ENCODE measurements around the gene NOTCH3. TPM values are rescaled to one million over a fixed set of nuclear protein-coding genes. Genes with fewer than 3 reads are reported as not detected.

The NOTCH3 gene
- total RNA-seq, 2 donors from 2014 or later, result 140 to 171 TPM

- Histone ChIP-seq H3K27me3 (ENCODE audit: control insufficient read depth, insufficient read depth, low read length, poor library complexity, severe bottlenecking) (no peaks in the 10 kb centered on the region), H3K27ac (ENCODE audit: low read depth, low read length) (no peak overlapping the region), H3K9me3 (ENCODE audit: control insufficient read depth, low read length) (no peaks in the 10 kb centered on the region), H3K4me1 (ENCODE audit: control insufficient read depth, insufficient read depth, low read length) (no peaks in the 10 kb centered on the region), H3K4me3 (ENCODE audit: low read length) (no peak overlapping the region), H3K36me3 (ENCODE audit: control insufficient read depth, insufficient read depth, low read length) (peaks cover 47% of the 10 kb centered on the region), H3K9ac (ENCODE audit: extremely low read depth, low read length, poor library complexity, severe bottlenecking) (no peak overlapping the region)
- Mint-ChIP-seq H3K4me3 (no peak overlapping the region), H3K27me3 (ENCODE audit: insufficient read depth) (no peaks in the 10 kb centered on the region), H3K36me3 (ENCODE audit: low read depth) (peaks cover 27% of the 10 kb centered on the region), H3K27ac (no peak overlapping the region), H3K4me1 (no peaks in the 10 kb centered on the region), H3K9me3 (no peaks in the 10 kb centered on the region)
- no peak for DNase-seq
- 100% methylated on average over 1 to 2 of the region's 2 CpGs for WGBS, 2 experiments (ENCODE audit: insufficient coverage in 1 of 2, insufficient read length in 1 of 2)
- no peak for TF ChIP-seq CTCF (conservative IDR thresholded peaks at IDR 0.05)
These were observed 35.0 kb upstream of the NOTCH3 start for GRCh38 chr19:15235781-15236180.

GRCh38 chr19:15234431-15235130 is 33.8 kb upstream of the NOTCH3 start:
- Histone ChIP-seq H3K27me3 (ENCODE audit: control insufficient read depth, insufficient read depth, low read length, poor library complexity, severe bottlenecking) (no peaks in the 10 kb centered on the region), H3K4me1 (ENCODE audit: control insufficient read depth, insufficient read depth, low read length) (no peaks in the 10 kb centered on the region), H3K9ac (ENCODE audit: extremely low read depth, low read length, poor library complexity, severe bottlenecking) (no peak overlapping the region), H3K9me3 (ENCODE audit: control insufficient read depth, low read length) (no peaks in the 10 kb centered on the region), H3K27ac (ENCODE audit: low read depth, low read length) (no peak overlapping the region), H3K36me3 (ENCODE audit: control insufficient read depth, insufficient read depth, low read length) (peaks cover 39% of the 10 kb centered on the region), H3K4me3 (ENCODE audit: low read length) (no peak overlapping the region)
- Mint-ChIP-seq H3K36me3 (ENCODE audit: low read depth) (peaks cover 22% of the 10 kb centered on the region), H3K27ac (no peak overlapping the region), H3K4me3 (no peak overlapping the region), H3K27me3 (ENCODE audit: insufficient read depth) (no peaks in the 10 kb centered on the region), H3K4me1 (no peaks in the 10 kb centered on the region), H3K9me3 (no peaks in the 10 kb centered on the region)
- TF ChIP-seq CTCF (conservative IDR thresholded peaks at IDR 0.05), result no peak
- 93 to 94% methylated on average over 7 to 10 of the region's 10 CpGs for WGBS, 2 experiments (ENCODE audit: insufficient coverage in 1 of 2, insufficient read length in 1 of 2)
- DNase-seq, result no peak

GRCh38 chr19:15231271-15231670 is 30.5 kb upstream of the NOTCH3 start:
- no peak overlapping the region for H3K27ac Mint-ChIP-seq
- peak overlapping the region; percentile 73 for H3K4me3 ChIP-seq (ENCODE audit: low read length)
- H3K9me3 ChIP-seq (ENCODE audit: control insufficient read depth, low read length), result no peaks in the 10 kb centered on the region
- no peaks in the 10 kb centered on the region for H3K9me3 Mint-ChIP-seq
- DNase-seq, result no peak
- H3K27me3 ChIP-seq (ENCODE audit: control insufficient read depth, insufficient read depth, low read length, poor library complexity, severe bottlenecking), result no peaks in the 10 kb centered on the region
- peaks cover 22% of the 10 kb centered on the region for H3K36me3 Mint-ChIP-seq (ENCODE audit: low read depth)
- no peaks in the 10 kb centered on the region for H3K4me1 ChIP-seq (ENCODE audit: control insufficient read depth, insufficient read depth, low read length)
- no peaks in the 10 kb centered on the region for H3K27me3 Mint-ChIP-seq (ENCODE audit: insufficient read depth)
- no peak for TF ChIP-seq CTCF (conservative IDR thresholded peaks at IDR 0.05)
- H3K36me3 ChIP-seq (ENCODE audit: control insufficient read depth, insufficient read depth, low read length), result peaks cover 20% of the 10 kb centered on the region
- H3K9ac ChIP-seq (ENCODE audit: extremely low read depth, low read length, poor library complexity, severe bottlenecking), result no peak overlapping the region
- peak overlapping the region; percentile 70 for H3K4me3 Mint-ChIP-seq
- H3K27ac ChIP-seq (ENCODE audit: low read depth, low read length), result no peak overlapping the region
- WGBS, 2 experiments (ENCODE audit: insufficient coverage in 1 of 2, insufficient read length in 1 of 2), result 95 to 99% methylated on average over 10 of the region's 10 CpGs
- H3K4me1 Mint-ChIP-seq, result no peaks in the 10 kb centered on the region
